Stomach (tissue), 9 donors: ENCODE data around the gene SMAD6. TPM values are rescaled to one million over a fixed set of nuclear protein-coding genes. Genes with fewer than 3 reads are reported as not detected.
A peak's percentile ranks its signal among the peaks of the same experiment; 100 is the strongest.

Source experiments
- DNase-seq, 2 donors: peaks; one replicate each; pipeline versions ENCODE4 v3.0.0 to v3.0.0-alpha.2; 2013 to 2019
- H3K27ac ChIP-seq, 5 donors: fragments of 200-600 bp in 4 of 5; sonication (generic) in 4 of 5; one replicate each; pipeline ENCODE4 v1.5.1; 2013 to 2019; ENCODE audit warnings: mild to moderate bottlenecking in 1 of 5, moderate library complexity in 1 of 5
- H3K27me3 ChIP-seq, 3 donors: fragments of 200-600 bp; sonication (generic); one replicate each; pipeline ENCODE4 v1.5.1; 2017 to 2019; ENCODE audit warnings: mixed run types in 1 of 3
- H3K36me3 ChIP-seq, 4 donors: fragments of 200-600 bp; sonication (generic); 1 replicate in 3 of 4; 2 replicates in 1 of 4; pipeline ENCODE4 v1.5.1; 2016 to 2019
- H3K4me1 ChIP-seq, 4 donors: fragments of 200-600 bp; sonication (generic); one replicate each; pipeline ENCODE4 v1.5.1; 2016 to 2019
- H3K4me3 ChIP-seq, 4 donors: fragments of 200-600 bp; sonication (generic) in 3 of 4; one replicate each; pipeline ENCODE4 v1.5.1; 2016 to 2019; ENCODE audit warnings: mild to moderate bottlenecking in 1 of 4
- H3K9me3 ChIP-seq, 4 donors: fragments of 200-600 bp; sonication (generic); one replicate each; pipeline ENCODE4 v1.5.1; 2016 to 2019
- EP300 ChIP-seq: sonication (generic); formaldehyde crosslinking; IDR thresholded peaks from one replicate; pipeline ENCODE4 v1.6.1; 2017; ENCODE audit warnings: antibody characterized with exemption
- POLR2A ChIP-seq, 4 donors: fragments of 450-650 bp; IDR thresholded peaks; one replicate each; pipeline ENCODE4 v1.6.1; 2016; ENCODE audit warnings: antibody characterized with exemption in 4 of 4, control low read depth in 2 of 4, mild to moderate bottlenecking in 1 of 4, moderate library complexity in 1 of 4
- POLR2AphosphoS5 ChIP-seq, 3 donors: sonication (generic); formaldehyde crosslinking; IDR thresholded peaks; one replicate each; pipeline ENCODE4 v1.6.1; 2016; ENCODE audit warnings: antibody characterized with exemption in 3 of 3
- WGBS, 5 donors: extraction: QIAGEN DNeasy Blood & Tissue Kit in 3 of 5; methylation state at CpG; one replicate each; pipeline versions ENCODE4 v1.1.5 to v1.1.7; 2013 to 2018; 5-methylcytosine and 5-hydroxymethylcytosine counted together
- intact Hi-C: fragments of 100-400 bp; cut with DNase I; formaldehyde crosslinking; loops from one replicate; pipeline ENCODE4 v1.15.1; 2023; ENCODE audit warnings: low total_unique reads
- polyA plus RNA-seq, 3 donors: library from polyadenylated mRNA; stranded (reverse); fragments of 200-250 nt; gene quantifications; one replicate each; pipeline ENCODE4 v1.2.3, GENCODE V29; 2013
- total RNA-seq, 5 donors: library from RNA; depleted of rRNA; stranded (reverse); fragments of >200 nt; gene quantifications; one replicate each; pipeline versions ENCODE4 v1.1.0 to v1.2.3, GENCODE V29; 2014 to 2016
- TF ChIP-seq, protein P1 (sequence below), 7 experiments: fragments of 450-650 bp in 4 of 7; fragments of 200-600 bp in 3 of 7; sonication (generic) in 3 of 7; IDR thresholded peaks; one replicate each; pipeline ENCODE4 v1.5.1; 2016 to 2019; ENCODE audit warnings: antibody characterized with exemption in 7 of 7, control low read depth in 2 of 7, mild to moderate bottlenecking in 1 of 7
- donor health status: healthy with polysubstance abuse.
- donor health status: Bipolar disorder and iron deficiency.
- donor health status: healthy.

The SMAD6 gene
- total and polyA plus RNA-seq, 8 donors, result 4.0 to 112 (median 28.3) TPM

DNA sequence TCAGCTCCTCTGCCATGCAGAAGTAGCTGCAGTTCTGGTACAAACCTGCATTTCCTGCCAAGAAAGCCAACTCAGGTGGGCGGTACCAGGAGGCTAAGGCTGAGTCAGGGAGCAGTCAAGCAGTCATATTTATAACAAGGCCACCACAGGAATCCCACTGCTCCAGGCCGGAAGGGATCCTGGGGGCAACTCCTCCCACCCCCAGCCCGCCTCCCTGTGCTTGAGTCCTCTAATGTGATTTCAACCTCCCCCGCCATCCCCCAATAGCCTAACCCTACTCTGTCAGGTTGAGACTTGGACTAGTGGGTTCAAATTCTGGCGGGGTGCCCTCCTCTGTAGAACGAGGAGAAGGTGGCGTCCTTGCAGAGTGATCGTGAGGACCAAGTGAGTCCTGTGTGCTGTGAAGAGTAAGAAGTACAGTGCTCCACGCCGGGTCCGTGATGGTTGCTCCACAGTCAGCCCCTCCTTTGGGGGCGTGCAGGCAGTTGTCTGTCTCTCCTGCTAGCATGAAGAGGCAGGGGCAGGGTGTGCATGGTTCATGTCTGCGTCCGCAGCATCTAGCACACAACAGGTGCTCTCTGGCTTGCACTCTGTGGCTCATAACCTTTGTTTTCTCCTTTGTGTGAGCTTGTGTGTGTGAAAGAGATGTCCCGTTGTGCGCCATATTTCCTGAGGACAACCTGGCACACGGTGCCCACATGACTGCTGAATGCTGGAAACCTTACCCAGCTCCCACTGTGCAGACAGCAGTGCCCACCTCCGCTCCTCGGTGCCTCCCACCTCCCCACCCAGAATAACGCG is 78.3 kb downstream of the SMAD6 start:
- WGBS, 5 donors, result 77 to 89% (median 79%) methylated on average over 20 to 21 of the region's 21 CpGs
- H3K4me1 ChIP-seq, result peaks cover 14 to 37% (median 30%) of the 10 kb centered on the region in 4 donors
- no peaks in the 10 kb centered on the region for H3K9me3 ChIP-seq
- intact Hi-C loops, result no loop called here
- TF ChIP-seq EP300 (no peak), POLR2AphosphoS5 (IDR thresholded peaks at IDR 0.05) (no peak)
- TF ChIP-seq, protein P1, sequence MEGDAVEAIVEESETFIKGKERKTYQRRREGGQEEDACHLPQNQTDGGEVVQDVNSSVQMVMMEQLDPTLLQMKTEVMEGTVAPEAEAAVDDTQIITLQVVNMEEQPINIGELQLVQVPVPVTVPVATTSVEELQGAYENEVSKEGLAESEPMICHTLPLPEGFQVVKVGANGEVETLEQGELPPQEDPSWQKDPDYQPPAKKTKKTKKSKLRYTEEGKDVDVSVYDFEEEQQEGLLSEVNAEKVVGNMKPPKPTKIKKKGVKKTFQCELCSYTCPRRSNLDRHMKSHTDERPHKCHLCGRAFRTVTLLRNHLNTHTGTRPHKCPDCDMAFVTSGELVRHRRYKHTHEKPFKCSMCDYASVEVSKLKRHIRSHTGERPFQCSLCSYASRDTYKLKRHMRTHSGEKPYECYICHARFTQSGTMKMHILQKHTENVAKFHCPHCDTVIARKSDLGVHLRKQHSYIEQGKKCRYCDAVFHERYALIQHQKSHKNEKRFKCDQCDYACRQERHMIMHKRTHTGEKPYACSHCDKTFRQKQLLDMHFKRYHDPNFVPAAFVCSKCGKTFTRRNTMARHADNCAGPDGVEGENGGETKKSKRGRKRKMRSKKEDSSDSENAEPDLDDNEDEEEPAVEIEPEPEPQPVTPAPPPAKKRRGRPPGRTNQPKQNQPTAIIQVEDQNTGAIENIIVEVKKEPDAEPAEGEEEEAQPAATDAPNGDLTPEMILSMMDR (IDR thresholded peaks at IDR 0.05), result no peak
- H3K4me3 ChIP-seq, result no peak overlapping the region
- peak in 1 of 2 donors; percentile 70 for DNase-seq
- H3K27ac ChIP-seq, result peak overlapping the region in 4 of 5 donors; percentile 49 to 66 (median 60)
- no peaks in the 10 kb centered on the region for H3K27me3 ChIP-seq
- H3K36me3 ChIP-seq, result peaks cover 0 to 16% (median 10%) of the 10 kb centered on the region in 4 donors

DNA sequence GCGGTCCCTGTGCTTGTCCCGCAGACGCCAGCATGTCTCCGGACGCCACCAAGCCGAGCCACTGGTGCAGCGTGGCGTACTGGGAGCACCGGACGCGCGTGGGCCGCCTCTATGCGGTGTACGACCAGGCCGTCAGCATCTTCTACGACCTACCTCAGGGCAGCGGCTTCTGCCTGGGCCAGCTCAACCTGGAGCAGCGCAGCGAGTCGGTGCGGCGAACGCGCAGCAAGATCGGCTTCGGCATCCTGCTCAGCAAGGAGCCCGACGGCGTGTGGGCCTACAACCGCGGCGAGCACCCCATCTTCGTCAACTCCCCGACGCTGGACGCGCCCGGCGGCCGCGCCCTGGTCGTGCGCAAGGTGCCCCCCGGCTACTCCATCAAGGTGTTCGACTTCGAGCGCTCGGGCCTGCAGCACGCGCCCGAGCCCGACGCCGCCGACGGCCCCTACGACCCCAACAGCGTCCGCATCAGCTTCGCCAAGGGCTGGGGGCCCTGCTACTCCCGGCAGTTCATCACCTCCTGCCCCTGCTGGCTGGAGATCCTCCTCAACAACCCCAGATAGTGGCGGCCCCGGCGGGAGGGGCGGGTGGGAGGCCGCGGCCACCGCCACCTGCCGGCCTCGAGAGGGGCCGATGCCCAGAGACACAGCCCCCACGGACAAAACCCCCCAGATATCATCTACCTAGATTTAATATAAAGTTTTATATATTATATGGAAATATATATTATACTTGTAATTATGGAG is 79.1 kb downstream of the SMAD6 start:
- no peak for TF ChIP-seq POLR2AphosphoS5 (IDR thresholded peaks at IDR 0.05)
- no peak for TF ChIP-seq POLR2A (IDR thresholded peaks at IDR 0.05)
- TF ChIP-seq, protein P1 (IDR thresholded peaks at IDR 0.05), result no peak
- TF ChIP-seq EP300, result no peak
- H3K4me1 ChIP-seq, result peaks cover 13 to 29% (median 23%) of the 10 kb centered on the region in 4 donors
- no peaks in the 10 kb centered on the region for H3K27me3 ChIP-seq
- DNase-seq, result no peak
- no peak overlapping the region for H3K4me3 ChIP-seq
- peaks cover 0 to 16% (median 10%) of the 10 kb centered on the region in 4 donors for H3K36me3 ChIP-seq
- no peaks in the 10 kb centered on the region for H3K9me3 ChIP-seq
- intact Hi-C loops, result no loop called here
- 93 to 96% (median 95%) methylated on average over 46 to 73 of the region's 73 CpGs for WGBS, 5 donors
- H3K27ac ChIP-seq, result no peak overlapping the region

DNA sequence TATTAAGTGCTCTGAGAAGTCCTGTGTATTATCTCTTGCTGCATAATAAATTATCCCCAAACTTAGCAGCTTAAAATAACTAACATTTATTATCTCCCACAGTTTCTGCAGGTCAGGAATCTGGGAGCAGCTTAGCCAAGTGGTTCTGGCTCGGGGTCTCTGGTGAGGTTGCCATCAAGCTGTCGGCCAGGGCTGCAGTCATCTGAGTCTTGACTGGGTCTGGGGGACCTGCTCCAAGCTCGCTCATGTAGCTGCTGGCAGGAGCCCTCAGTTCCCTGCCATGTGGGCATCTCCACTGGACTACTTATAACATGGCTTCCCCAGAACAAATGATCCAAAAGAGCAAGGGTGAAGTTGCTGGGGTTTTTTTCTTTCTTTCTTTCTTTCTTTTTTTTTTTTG is 80.7 kb downstream of the SMAD6 start:
- DNase-seq, result no peak
- no peak overlapping the region for H3K27ac ChIP-seq
- TF ChIP-seq EP300 (no peak), POLR2A (IDR thresholded peaks at IDR 0.05) (no peak), POLR2AphosphoS5 (IDR thresholded peaks at IDR 0.05) (no peak)
- TF ChIP-seq, protein P1 (IDR thresholded peaks at IDR 0.05), result no peak
- WGBS, 5 donors, result 71 to 88% (median 76%) methylated on average over 3 of the region's 3 CpGs
- intact Hi-C loops, result no loop called here
- no peaks in the 10 kb centered on the region for H3K27me3 ChIP-seq
- H3K4me3 ChIP-seq, result no peak overlapping the region
- peaks cover 13 to 26% (median 23%) of the 10 kb centered on the region in 4 donors for H3K4me1 ChIP-seq
- H3K9me3 ChIP-seq, result no peaks in the 10 kb centered on the region
- H3K36me3 ChIP-seq, result peaks cover 0 to 16% (median 10%) of the 10 kb centered on the region in 4 donors

DNA sequence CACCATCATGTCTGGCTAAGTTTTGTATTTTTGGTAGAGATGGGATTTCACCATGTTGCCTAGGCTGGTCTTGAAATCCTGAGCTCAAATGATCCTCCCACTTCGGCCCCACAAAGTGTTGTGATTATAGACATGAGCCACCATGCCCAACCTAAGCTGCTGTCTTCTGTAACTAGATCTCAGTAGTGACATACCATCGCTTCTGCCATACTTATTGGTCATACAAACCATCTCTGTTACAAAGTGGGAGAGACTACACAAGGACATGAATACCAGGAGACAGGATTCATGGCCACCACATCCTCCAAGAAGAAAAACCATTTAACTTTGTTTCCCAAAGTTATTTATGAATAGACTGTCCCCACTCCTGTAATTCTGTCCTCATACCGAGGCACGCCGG is 81.3 kb downstream of the SMAD6 start:
- peaks cover 13 to 23% (median 22%) of the 10 kb centered on the region in 4 donors for H3K4me1 ChIP-seq
- intact Hi-C loops, result no loop called here
- H3K27me3 ChIP-seq, result no peaks in the 10 kb centered on the region
- H3K9me3 ChIP-seq, result no peaks in the 10 kb centered on the region
- no peak for TF ChIP-seq POLR2AphosphoS5 (IDR thresholded peaks at IDR 0.05)
- no peak for TF ChIP-seq EP300
- TF ChIP-seq POLR2A (IDR thresholded peaks at IDR 0.05), result no peak
- TF ChIP-seq, protein P1 (IDR thresholded peaks at IDR 0.05), result no peak
- no peak for DNase-seq
- H3K4me3 ChIP-seq, result no peak overlapping the region
- H3K36me3 ChIP-seq, result peaks cover 0 to 16% (median 10%) of the 10 kb centered on the region in 4 donors
- no peak overlapping the region for H3K27ac ChIP-seq
- 85 to 96% (median 96%) methylated on average over 5 of the region's 5 CpGs for WGBS, 5 donors
